Gastrocnemius medialis (tissue), 4 donors: ENCODE measurements around the gene ERF. TPM values are rescaled to one million over a fixed set of nuclear protein-coding genes. Genes with fewer than 3 reads are reported as not detected.

Source experiments
- ATAC-seq, 2 donors: fragments of 150-250 bp; one replicate each; pipeline ENCODE4 v1.9.1; 2016
- DNase-seq, 2 donors: peaks; one replicate each; pipeline ENCODE4 v3.0.0-alpha.2; 2019
- H3K27ac ChIP-seq, 4 donors: fragments of 200-600 bp; sonication (generic); 1 replicate in 1 of 4; 2 replicates in 3 of 4; pipeline ENCODE4 v1.5.1; 2016 to 2018; ENCODE audit warnings: mild to moderate bottlenecking in 2 of 4, moderate library complexity in 1 of 4
- H3K27me3 ChIP-seq, 3 donors: fragments of 200-600 bp; sonication (generic) in 2 of 3; 1 replicate in 1 of 3; 2 replicates in 2 of 3; pipeline versions ENCODE4 v1.5.1 to v1.6.0; 2016 to 2019; ENCODE audit warnings: mild to moderate bottlenecking in 1 of 3, moderate library complexity in 1 of 3
- H3K36me3 ChIP-seq, 2 donors: fragments of 200-600 bp; sonication (generic) in 1 of 2; one replicate each; pipeline ENCODE4 v1.5.1; 2017 to 2018
- H3K4me1 ChIP-seq, 2 donors: fragments of 200-600 bp; sonication (generic) in 1 of 2; one replicate each; pipeline ENCODE4 v1.5.1; 2016 to 2017; ENCODE audit warnings: mild to moderate bottlenecking in 2 of 2
- H3K4me3 ChIP-seq, 4 donors: fragments of 200-600 bp; sonication (generic) in 3 of 4; 1 replicate in 1 of 4; 2 replicates in 3 of 4; pipeline ENCODE4 v1.5.1; 2016 to 2019; ENCODE audit warnings: mild to moderate bottlenecking in 2 of 4
- H3K9me3 ChIP-seq, 3 donors: fragments of 200-600 bp; sonication (generic) in 2 of 3; 1 replicate in 1 of 3; 2 replicates in 2 of 3; pipeline ENCODE4 v1.5.1; 2016 to 2019
- POLR2A ChIP-seq, 2 donors: fragments of 450-650 bp; IDR thresholded peaks; one replicate each; pipeline ENCODE4 v1.6.1; 2017; ENCODE audit warnings: antibody characterized with exemption in 2 of 2, mild to moderate bottlenecking in 2 of 2, moderate library complexity in 2 of 2
- in situ Hi-C, 4 donors: fragments of 200-750 bp; cut with MboI; loops; one replicate each; pipeline versions ENCODE4 v1.15.0 to v1.8.0; 2017; ENCODE audit warnings: low sequenced_read_pairs in 4 of 4
- intact Hi-C: fragments of 100-400 bp; cut with DNase I; formaldehyde crosslinking; loops from one replicate; pipeline ENCODE4 v1.15.1; 2023; ENCODE audit warnings: low total_unique reads
- total RNA-seq, 4 donors: library from RNA; depleted of rRNA; stranded (reverse); fragments of >200 nt; gene quantifications; one replicate each; pipeline versions ENCODE4 v1.1.0 to v1.2.3, GENCODE V29; 2016
- TF ChIP-seq, protein P1 (sequence below), 5 experiments: fragments of 450-650 bp in 3 of 5; fragments of 200-600 bp in 2 of 5; sonication (generic) in 2 of 5; IDR thresholded peaks in 4 of 5; conservative IDR thresholded peaks in 1 of 5; 1 replicate in 4 of 5; 2 replicates in 1 of 5; pipeline ENCODE4 v1.5.1; 2016 to 2019; ENCODE audit warnings: antibody characterized with exemption in 5 of 5, mild to moderate bottlenecking in 3 of 5, moderate library complexity in 3 of 5

The ERF gene
- total RNA-seq, 4 donors from 2014 or later: 14.0 to 26.7 (median 14.8) TPM

DNA sequence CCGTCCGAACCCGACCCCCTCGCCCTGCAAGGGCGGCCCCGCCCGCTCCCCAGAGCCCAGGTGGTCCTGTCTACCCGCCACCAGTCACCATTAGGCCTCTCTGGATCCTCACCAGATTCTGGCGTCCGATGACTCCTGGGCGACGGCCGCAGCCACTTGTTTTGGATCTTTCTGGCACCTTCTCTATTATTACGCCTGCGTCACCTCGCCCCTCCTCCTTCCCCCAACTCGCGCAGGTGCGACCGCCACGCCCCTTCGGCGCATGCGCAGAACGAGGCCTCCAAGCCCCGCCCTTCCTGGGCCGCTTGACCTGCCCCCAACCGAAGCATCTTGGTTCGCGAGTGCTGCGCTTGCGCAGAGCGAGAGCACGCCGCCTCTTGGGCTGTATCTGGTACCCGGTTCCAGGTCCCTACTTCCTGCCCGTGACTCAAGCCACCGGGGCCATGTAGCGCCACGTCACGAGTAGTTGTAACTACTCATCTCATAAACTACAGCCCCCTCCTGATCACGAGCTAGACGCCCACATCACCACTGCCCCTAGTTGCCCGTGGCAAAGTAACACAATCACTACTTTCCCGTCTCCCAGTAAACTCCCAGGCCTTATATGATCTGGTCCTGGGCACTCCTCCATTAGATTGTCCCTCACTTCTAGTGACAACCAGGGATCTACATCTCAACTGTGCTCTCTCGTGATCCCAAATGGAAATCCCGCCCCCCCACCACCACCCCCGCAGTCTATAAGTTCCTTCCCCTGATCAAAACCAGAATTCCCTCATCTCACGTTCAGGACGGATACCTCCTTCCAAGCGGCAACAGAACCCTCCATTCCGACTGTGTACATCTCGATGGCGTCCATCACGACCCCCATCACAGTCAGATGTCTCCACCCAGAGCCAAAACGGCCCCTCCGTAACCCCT is 37.1 kb downstream of the ERF start, which contains the start of gene DEDD2:
Gene DEDD2, minus strand, starts transcription at position 158 of the 918 bp plus-strand sequence. CDS start 670 bp downstream, outside the sequence.
- peak within 1 kb of the TSS; percentile 86 to 97 (median 94) for H3K27ac ChIP-seq
- peak within 1 kb of the TSS; percentile 74 to 95 (median 86) for H3K4me3 ChIP-seq
- intact Hi-C loops: loop anchor here (1.0 to 10.0 kb wide), 2 partner anchors 27 to 353 kb away; partner anchors contain the start of gene RPS19
- peaks cover 37 to 53% of the 10 kb centered on the region in 2 donors for H3K4me1 ChIP-seq
- TF ChIP-seq, protein P1, sequence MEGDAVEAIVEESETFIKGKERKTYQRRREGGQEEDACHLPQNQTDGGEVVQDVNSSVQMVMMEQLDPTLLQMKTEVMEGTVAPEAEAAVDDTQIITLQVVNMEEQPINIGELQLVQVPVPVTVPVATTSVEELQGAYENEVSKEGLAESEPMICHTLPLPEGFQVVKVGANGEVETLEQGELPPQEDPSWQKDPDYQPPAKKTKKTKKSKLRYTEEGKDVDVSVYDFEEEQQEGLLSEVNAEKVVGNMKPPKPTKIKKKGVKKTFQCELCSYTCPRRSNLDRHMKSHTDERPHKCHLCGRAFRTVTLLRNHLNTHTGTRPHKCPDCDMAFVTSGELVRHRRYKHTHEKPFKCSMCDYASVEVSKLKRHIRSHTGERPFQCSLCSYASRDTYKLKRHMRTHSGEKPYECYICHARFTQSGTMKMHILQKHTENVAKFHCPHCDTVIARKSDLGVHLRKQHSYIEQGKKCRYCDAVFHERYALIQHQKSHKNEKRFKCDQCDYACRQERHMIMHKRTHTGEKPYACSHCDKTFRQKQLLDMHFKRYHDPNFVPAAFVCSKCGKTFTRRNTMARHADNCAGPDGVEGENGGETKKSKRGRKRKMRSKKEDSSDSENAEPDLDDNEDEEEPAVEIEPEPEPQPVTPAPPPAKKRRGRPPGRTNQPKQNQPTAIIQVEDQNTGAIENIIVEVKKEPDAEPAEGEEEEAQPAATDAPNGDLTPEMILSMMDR (IDR thresholded peaks at IDR 0.05 in 4 of 5, conservative IDR thresholded peaks at IDR 0.05 in 1 of 5): no peak
- peak; percentile 77 to 81 for TF ChIP-seq POLR2A (IDR thresholded peaks at IDR 0.05)
- ATAC-seq (peak; percentile 78 to 84), DNase-seq (peak; percentile 97)
- H3K9me3 ChIP-seq: no peaks in the 10 kb centered on the region
- in situ Hi-C loops: no loop called here
- H3K27me3 ChIP-seq: no peaks in the 10 kb centered on the region
- peaks cover 0 to 23% of the 10 kb centered on the region in 2 donors for H3K36me3 ChIP-seq

DNA sequence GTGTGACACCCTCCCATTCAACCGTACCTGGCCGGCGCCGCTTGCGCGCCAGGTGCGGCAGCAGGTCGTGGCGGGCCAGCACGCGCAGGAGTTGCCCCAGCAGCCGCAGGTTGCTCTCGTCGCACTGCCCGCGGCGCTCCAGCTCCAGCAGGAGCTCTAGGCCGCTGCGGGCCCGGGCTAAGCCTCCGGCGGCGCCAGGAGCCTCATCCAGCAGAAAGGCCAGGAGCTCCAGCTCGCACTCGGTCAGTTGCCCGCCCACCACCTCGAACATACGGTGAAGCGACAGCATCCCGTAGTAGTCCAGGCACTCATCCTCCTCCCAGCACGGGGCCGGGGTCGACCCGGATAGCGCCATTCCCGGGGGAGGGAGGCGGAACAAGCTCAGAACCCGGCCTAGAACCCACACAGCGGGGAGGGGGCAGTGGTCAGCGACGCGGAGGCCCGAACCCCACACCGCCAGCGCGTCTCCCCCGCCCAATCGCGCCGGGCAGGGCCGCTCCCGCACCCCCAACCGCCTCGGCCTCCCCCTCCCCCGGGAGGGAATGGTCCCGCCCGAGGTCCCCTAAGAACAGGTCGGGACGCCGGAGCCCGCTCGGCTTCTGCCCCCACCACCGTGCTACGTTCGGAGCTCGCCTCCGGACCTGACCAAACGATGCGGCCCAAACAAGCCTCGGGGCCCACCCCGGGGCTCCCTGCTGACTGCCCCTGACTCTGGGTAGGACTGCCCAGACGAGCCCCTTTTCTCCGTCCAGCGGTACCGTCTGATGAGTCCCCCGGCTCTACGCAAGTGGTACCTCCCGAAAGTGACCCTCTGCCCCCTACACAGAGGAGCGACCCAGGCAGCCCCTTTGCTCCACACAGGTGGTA is 38.0 kb downstream of the ERF start:
- Histone ChIP-seq H3K4me3 (peak overlapping the region; percentile 74 to 95 (median 86)), H3K36me3 (peaks cover 0 to 31% of the 10 kb centered on the region in 2 donors), H3K9me3 (no peaks in the 10 kb centered on the region), H3K4me1 (peaks cover 37 to 53% of the 10 kb centered on the region in 2 donors), H3K27me3 (no peaks in the 10 kb centered on the region), H3K27ac (peak overlapping the region; percentile 86 to 97 (median 94))
- TF ChIP-seq POLR2A (IDR thresholded peaks at IDR 0.05): no peak
- TF ChIP-seq, protein P1 (IDR thresholded peaks at IDR 0.05 in 4 of 5, conservative IDR thresholded peaks at IDR 0.05 in 1 of 5): no peak
- in situ Hi-C loops: no loop called here
- peak; percentile 9 to 20 for ATAC-seq
- intact Hi-C loops: loop anchor here (1.0 to 10.0 kb wide), 2 partner anchors 27 to 352 kb away; partner anchors contain the start of gene RPS19
- DNase-seq: no peak

DNA sequence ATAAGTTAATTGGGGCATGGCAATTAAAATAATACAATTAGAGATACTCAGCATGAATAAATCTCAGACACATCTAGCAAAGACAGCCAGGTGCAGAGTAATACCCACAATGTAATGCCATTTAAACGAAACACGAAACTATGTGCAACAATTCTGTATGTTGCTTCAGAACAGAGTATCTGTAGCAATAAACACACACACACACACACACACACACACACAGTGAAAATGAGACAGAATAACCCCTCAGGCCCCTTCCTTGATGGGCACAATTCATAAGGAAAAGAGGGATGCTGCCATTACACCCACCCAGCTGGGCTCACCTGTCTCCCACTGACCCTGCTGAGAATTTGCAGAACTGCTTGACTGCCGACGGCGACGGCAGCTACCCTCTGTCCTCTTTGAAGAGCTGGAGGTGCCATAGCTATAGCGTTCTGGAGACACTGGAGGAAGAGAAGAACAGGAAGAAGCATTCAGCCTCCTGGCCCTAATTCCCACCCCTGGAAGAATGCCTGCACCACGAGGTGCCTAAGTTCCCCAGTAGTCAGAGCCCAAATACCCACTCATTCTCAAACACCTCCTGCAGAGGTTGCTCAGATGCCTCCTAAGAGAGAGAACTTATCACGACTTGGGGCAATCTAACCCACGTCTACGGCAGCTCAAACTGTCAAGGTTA is 40.0 kb downstream of the ERF start:
- DNase-seq (no peak), ATAC-seq (no peak)
- TF ChIP-seq, protein P1 (IDR thresholded peaks at IDR 0.05 in 4 of 5, conservative IDR thresholded peaks at IDR 0.05 in 1 of 5): no peak
- Histone ChIP-seq H3K36me3 (peaks cover 0 to 48% of the 10 kb centered on the region in 2 donors), H3K9me3 (no peaks in the 10 kb centered on the region), H3K27ac (no peak overlapping the region), H3K27me3 (no peaks in the 10 kb centered on the region), H3K4me3 (no peak overlapping the region), H3K4me1 (peaks cover 28 to 43% of the 10 kb centered on the region in 2 donors)
- intact Hi-C loops (loop anchor here (10.0 kb wide), 1 partner anchor 350 kb away; the partner anchor contains the start of gene RPS19), in situ Hi-C loops (no loop called here)

DNA sequence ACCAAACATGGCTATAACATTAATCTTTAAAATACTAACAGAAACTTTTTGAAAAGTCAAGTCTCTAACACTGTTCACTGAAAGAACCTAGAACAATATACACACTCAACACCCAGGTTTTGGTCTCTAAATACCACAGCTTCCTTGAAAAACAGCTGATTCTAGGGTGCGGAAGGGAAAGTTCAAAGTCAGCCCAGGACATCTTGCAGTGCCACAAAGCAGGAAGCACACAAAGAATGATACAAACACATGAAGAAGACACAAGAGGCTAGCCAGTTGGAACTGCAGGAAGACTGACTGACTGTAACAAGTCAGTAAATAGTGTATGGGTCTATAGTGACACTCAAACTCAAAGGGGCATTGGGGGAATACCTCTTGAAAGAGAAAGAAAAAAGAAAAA is 42.0 kb downstream of the ERF start:
- H3K27me3 ChIP-seq: no peaks in the 10 kb centered on the region
- no peak for TF ChIP-seq POLR2A (IDR thresholded peaks at IDR 0.05)
- TF ChIP-seq, protein P1 (IDR thresholded peaks at IDR 0.05 in 4 of 5, conservative IDR thresholded peaks at IDR 0.05 in 1 of 5): no peak
- no peak overlapping the region for H3K4me3 ChIP-seq
- DNase-seq (no peak), ATAC-seq (no peak)
- in situ Hi-C loops: no loop called here
- no peaks in the 10 kb centered on the region for H3K9me3 ChIP-seq
- peaks cover 0 to 68% of the 10 kb centered on the region in 2 donors for H3K36me3 ChIP-seq
- H3K27ac ChIP-seq: no peak overlapping the region
- intact Hi-C loops: loop anchor here (10.0 kb wide), 1 partner anchor 348 kb away; the partner anchor contains the start of gene RPS19
- peaks cover 16 to 24% of the 10 kb centered on the region in 2 donors for H3K4me1 ChIP-seq
